DMS53 treated with DMSO at 0.1 percent for 48 hours (cell line): ENCODE measurements around the gene NUMBL.

Experiments used
- DNase-seq: peaks from one replicate; lab custom pipeline; 2025; ENCODE audit not compliant: unreplicated experiment; lab: John Stamatoyannopoulos, UW

The NUMBL gene

DNA sequence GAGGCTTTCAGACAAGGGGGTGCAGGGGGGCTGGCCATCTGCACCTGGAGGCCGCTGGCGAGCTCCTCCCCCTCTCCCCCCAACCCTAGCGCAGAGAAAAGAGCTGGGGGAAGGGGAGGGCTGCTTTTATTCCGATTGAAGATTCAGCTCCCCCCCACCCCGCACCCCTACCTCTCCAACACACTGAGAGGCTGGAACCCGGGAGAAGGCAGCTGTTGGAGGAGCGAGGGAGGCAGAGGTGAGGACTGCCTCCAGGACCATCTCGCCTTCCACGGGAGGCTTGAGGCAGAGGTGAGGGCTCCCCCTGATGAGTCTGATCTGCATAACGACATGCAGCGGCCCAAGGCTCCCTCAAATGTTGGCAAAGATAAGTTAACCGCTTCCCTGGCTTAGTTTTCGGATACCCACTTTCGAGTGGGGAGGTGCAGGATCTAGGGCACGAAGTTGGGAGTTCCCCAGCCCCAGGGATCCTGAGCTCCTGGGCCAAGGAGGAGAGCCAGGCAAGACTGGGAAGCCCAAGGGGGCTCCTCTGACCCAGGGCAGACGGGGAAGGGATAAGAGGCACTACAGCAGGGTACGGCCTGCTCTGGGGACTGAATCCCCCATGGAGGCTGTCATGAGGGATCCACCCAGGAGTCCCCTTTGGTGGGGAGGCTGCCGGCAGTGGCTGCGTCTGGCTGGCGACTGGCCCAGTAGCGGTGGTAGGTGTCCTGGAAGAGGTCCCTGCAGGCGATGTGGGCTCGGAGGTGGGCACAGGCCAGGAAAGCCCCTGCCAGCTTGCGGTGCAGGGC is 1.2 kb upstream of the NUMBL start:
- no peak for DNase-seq

DNA sequence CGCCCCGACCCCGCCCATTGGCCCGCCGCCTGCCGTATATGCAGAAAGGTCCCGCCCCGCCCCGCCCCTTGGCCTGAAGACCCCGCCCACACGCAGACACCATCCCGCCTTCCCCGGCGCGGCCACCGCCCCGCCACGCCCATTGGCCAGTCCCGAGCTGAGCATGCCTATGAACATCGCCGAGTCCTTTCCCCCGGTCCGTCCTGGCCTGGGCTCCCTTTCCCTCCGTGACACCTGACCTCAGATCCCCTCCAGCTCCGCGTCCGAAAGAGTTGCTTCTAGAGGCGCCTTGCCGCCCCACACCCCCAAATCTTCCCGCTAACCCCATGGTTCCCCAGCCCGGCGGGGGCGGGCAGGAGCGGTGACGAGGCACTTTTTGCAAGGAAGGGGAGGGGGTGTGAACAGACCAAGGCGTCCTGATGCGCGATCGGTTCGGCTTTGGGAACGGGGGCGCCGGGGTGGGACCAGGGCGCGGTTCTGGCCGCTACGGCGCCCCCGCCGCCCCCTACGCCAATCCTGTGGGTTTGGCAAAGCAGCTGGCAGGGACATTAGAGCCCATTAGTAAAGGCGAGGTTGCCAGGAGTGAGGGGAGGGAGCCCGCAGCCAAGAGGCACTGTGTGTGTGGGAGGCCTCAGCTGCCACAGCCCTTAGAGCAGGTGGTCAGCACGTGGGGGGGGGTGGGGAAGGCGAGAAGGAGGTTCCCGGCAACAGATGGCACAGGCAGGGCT is 406 bp upstream of the NUMBL start:
- peak; percentile 67 for DNase-seq

DNA sequence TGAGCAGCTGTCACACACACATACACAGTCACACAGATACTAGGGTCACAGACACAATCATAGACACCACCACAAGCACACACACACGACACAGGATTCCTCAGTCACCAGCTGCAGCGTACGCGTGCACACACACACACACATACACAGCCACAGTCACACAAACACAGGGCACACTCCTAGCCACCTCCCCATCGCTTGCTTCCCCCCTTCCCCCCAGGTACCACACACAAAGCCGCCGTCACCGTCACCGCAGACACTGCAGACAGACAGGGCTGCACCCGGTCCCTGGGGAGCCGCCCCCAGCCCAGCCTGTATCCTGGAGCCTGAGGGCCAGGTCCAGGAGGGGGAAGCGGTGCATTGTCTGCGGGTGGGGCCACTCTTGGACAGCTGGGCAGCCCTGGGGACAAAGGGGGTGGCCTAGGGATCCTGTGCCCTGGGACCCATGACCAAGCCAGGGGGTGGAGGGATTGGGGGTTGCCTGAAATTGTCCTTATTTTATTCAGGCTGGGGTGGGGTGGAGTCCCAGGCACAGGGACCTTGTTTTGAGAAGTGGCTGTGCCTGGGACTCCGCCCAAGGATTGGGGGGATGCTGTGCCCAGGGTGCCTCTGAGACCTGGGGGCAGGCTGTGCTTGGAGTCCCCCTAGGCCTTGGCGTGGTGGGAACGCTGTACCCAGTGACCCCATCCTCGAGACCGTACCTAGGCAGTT is 957 bp downstream of the NUMBL start:
- DNase-seq: no peak

DNA sequence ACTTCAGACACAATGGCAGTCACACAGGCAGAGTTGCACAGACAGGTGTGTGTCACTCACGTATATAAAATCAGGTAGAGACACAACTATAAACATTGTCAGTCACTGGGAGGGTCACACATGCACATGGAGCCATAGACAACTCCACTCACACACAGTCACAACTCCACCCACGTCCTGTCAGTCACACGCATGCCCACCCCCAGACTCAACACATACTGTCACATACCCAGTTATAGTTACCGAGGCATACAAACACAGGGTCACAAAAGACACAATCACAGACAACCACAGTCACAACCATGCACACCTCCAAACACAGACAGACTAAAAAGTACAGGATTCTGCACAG is 1.5 kb downstream of the NUMBL start:
- DNase-seq: no peak

DNA sequence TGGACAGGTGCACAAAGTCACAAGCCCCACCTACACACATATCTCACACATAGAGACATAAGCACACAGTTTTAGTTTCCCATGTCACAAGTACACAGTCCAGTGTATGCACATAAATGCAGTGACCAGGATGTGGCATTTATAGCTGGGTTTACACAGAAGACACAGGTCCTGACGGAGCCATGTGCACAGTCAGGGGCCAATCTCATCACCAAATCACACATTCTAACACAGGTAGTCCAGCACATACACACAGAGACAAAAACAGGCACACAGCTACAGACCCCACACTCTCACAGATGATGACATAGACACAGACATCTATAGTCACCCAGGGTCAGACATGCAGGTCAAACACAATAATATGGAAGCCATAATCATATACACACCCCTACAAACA is 2.1 kb downstream of the NUMBL start:
- no peak for DNase-seq

DNA sequence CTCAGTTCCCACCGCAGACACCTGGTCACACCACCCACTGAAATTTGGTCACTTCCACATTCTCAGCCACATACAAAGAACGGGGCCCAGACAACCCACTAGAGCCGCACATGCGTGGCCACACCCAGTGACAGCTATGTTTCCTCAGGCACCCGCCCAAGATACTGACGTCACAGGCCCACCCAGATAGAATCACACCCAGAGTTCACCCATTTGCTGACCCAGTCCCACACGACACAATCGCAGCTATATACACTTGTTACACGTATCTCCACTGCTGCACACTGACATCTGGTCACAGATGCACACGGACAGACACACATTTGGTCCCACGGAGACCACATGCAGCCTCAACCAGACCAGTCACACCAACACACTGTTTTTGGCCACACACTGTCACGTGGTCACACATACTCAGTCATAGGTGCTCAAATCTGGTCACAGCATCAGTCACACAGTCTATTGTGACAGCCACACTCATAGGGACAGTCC is 2.9 kb downstream of the NUMBL start:
- no peak for DNase-seq

DNA sequence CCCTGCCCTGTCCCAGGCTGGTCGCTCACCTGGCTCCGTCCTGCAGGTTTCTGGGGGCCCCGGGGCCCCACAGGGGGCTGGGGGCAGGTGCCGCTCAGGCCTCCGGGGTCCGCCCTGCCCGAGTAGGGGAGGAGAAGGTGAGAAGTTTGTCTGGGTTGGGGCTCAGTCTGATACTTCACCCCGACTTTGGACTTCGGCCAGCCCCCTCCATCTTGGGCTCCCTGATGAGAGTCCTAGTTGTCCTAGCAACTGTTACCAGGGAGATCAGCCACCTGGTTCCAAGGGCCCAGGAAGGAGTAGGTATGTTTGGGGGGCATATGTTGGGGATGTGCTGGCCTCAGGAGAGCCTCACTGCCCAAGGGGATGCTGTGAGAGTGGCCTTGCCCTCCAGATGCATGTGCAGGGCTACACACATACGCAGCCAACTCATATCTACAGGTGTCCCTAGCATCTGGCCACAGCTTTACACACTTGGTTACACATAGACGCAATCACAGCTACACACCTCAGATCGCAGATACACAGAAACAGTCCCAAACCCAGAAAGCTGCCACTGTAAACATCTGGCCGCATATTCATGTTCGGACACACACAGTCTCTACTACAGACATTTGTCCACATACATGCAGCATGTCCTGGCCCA is 3.4 kb downstream of the NUMBL start:
- DNase-seq: no peak

DNA sequence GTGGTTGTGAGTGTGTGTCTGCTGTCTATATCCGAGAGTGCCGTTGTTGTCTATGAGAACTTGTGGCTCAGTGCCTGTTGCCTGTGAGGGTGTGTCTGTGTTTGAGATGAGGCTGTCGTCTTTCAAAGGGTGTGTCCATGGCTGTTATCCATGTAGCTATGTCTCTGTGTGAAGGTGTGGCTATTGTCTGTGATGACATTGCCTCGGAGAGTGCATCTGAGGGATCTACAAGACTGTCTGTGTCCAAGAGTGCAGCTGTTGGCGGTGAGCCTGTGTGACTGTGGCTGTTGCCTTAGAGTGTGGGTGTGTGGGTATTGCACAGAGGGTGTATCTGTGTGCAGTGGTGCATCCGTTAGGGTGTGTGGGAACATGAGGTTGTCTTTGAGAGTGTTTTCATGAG is 4.9 kb downstream of the NUMBL start:
- DNase-seq: no peak

DNA sequence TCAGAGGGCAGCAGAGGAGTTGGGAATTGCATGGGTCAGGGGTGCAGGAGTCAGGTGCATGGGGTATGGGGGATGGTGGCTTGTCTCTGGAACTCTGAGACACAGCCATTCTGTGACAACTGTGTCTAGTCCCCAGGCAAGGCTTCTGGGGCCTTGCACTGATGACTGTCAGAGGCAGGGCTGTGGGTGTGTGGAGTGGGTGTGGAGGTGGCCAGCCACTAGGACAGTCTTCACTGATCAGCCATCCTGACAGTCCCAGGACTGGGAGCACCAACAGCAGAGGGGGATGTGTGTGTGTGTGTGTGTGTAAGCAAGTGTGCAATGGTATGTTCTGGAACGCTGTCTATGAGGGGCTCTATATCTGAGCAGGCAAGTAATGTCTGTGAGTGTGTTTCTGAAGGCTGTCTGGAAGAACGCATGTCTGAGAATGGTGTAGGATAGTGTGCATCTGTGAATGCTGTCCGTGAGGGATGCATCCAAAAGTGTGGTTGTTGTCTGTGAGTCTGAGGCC is 5.4 kb downstream of the NUMBL start:
- no peak for DNase-seq

DNA sequence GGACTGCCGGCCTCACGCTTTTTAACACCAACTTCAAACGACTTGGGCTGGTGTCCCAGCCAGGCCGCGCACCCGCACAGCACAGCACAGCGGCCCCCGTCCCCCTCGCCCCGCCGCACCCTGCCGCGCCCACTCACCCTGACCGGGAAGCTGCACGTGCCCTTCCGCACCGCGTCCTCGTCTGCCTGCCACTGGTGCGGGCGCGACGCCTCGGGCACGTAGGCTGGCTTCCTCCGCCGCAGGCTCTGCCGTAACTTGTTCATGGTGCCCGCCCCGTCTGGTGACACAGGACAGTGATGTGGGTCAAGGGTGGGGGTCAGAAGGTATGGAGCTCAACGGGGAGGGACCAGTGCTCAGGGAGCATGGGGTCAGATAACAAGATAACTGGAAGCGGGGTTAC is 6.2 kb downstream of the NUMBL start:
- DNase-seq: no peak

DNA sequence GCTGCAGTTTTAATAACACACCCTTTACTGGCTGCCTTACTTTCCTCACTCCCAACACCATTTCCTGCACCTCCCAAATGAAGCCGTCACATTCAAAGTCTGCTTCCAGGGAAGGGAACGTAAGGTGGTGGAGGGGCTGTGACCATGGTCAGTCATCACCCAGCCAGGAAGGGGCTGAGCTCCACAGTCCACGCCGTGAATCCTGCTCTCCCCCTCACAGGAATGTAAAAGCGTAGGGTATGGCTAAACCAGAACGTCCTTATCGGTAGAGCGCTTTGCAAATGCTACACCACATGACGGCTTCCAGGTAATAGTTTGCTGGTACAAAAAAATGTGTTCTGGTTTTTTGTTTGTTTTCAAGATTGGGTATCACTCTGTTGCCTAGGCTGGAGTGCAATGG is 7.0 kb downstream of the NUMBL start:
- no peak for DNase-seq

DNA sequence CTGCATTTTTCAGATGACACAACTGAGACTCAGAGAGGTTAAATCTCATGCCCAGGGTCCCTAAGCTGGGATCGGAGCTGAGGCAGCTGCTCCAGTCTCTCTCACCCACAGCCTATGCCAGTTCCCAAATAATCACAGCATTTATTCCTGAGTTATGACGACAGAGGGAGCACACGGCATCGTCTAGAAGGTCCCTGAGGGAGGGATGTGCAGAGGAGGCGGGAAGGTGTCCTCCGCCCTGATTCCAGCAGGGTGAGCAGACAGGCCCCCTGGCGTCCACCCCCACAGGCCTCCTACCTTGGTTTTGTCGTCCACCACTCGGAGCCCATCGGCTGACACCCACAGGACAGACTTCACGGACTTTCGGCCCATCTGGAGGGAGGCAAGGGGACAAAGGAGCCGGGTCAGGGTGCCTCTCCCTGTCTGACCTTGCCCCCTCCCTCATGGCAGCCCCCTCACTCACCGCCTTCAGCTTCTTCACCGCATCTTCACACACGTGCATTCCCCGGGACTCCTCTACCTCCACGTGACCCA is 8.0 kb downstream of the NUMBL start:
- DNase-seq: no peak

DNA sequence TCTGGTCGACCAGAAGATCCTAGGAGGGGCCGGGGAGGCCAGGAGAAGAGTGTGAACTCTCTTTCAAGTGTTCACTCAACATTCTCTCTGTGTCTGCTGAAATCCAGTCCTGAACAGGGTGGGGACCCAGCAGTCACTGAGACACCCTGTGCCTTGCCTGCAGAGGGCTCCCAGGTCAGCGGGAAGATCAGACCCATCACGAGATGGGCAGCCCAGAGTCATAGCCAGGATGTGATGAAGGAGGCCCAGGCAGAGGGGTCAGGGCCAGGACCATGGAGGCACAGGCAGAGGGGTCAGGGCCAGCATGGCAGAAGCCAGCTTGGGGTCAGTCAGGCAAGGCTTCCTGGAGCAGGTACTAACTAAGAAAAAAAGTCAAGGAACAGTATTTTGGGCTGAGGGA is 9.4 kb downstream of the NUMBL start:
- DNase-seq: no peak

DNA sequence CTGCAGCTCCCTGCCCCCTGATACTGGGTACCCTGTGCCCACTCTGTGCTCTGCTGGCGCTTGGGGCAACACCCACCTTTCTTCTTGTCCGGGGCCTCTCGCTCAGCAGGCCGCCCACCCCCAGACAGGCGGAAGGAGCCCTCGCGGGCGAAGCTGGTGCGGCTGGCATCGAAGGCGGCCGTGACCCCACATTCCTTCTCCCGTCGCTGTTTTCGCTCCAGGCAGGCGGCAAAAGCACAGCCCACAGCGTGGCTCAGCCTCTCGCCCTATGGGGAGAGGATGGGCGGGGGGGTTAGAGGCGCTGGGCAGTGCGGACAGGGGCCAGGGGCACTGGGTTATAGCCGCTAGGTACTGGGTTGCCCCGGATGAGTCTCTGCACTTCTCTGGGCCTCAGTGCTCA is 13.3 kb downstream of the NUMBL start:
- DNase-seq: no peak

DNA sequence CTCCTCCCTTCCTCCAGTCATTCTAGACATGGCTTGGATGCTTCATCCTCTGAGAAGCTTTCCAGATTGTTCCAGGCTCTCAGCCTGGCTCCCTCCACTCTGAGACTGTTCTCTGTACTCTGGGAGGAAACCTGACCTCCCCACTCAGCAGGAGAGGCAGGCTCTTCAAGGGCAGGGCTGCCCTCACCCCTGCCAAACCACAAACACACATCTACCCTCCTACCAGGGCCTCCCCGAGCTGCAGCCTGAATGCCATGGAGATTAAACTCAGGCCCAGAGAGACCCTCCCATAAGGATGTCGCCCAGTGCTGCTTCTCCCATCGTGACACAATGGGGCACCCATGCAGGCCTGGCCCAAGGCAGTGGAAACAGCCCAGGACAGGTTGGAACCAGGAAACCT is 16.2 kb downstream of the NUMBL start:
- DNase-seq: no peak

DNA sequence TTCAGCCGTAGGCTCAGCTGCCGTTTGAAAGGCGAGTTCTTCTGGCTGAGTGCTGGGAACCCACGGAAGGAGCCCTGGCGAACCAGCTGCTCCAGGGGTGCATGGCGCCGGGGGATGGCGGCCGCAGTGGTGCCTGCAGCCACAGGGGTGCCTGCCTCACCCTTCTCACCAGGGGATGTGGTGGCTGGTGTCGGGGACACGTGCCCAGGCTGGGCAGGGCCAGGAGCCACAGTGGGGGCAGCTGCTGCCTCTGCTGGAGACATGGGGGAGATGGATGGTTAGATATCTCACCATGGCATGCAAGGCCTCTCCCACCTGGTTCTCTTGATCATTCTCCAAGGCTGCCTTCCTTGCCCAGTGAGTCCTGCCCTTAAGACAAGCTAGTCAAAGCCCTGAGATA is 17.1 kb downstream of the NUMBL start:
- DNase-seq: no peak

DNA sequence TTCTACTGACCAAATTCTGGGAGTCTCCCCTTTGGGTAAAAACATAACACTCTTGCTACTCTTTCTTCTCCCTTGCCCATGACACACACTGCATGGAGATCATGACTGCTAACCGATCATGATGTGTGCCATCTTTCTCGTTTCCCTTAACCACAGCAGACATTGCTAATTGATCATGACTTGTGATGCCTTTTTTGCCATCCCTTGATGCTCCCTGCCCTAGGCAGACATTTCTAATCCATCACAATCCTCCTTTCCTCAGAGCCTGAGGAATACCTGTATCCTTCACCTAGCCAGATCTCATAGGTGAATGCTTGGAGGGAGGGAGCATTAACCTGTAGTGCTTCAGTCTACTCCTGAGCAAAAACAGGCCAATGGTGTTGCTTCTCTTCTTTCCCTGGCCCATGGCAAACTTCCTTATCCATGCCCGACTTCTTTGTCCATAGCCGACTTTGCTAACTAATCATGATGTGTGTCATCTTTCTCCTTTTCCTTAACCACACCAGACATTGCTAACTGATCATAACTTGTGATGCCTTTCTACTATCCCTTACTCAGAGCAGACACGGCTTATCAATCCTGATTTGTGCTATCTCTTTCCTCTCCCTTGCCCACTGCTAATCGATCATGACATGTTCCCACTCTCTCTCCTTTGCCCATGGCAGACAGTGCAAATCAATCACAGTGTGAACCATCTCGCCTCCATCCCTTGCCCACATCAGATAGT is 17.7 kb downstream of the NUMBL start:
- no peak for DNase-seq

DNA sequence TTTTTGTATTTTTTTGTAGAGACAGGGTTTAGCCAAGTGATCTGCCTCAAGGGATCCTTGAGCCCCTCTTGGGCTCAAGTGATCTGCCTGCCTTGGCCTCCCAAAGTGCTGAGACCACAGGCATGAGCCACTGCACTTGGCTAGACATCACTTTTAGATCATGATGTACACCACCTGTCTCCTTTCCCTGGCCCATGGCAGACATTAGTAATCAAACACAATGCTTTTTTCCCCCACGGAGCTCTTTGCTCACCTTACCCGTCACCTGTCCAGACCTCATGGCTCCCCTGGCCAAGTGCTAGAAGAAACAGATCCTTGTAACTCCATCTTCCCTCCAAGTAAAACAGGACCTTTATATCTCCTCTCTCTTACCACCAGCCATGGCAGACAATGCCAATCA is 18.4 kb downstream of the NUMBL start:
- no peak for DNase-seq

DNA sequence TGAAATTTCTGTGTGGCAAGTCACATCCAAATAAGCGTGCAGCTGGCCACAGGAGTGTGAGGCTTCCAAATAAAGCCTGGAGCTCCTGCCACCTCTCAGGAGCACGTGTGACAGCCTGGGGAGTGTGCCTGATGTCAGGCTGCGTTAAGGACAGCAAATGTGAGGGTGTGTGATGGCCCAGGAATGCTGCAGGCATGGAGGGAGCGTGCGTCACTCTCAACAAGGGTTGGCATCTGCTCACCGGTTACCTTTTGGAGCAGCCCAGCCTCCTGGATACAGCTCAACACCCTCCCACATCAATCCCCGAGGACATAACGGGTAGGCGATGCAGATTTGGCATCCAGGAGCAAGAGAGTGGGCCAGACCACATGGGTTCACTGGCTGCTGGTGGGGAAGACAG is 19.0 kb downstream of the NUMBL start:
- no peak for DNase-seq

DNA sequence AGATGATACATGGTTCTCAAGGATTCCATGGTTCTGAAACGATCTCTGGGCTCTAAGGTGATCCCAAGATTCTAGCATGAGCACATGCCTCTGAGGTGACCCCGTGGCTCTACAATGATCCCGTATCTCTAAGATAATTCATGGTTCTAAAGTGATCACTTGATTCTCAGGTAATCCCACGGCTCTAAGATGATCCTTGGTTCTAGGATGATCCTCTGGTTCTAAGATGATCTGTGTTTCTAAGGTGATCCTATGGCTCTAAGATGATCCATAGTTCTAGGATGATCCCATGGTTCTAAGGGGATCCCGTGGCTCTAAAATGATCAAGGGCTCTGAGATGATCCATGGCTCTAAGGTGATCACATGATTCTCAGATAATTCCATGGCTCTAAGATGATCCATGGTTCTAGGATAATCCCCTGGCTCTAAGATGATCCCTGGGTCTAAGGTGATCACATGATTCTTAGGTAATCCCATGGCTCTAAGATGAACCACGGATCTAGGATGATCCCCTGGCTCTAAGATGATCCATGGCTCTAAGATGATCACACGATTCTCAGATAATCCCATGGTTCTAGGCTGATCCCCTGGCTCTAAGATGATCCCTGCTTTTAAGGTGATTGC is 21.3 kb downstream of the NUMBL start:
- DNase-seq: no peak
